HepG2 (cell line): Measurements from ENCODE around the gene NALCN.

Experiments used
- CBX2 ChIP-seq, 2 experiments: fragments of 200-600 bp in 1 of 2; sonication (generic); formaldehyde crosslinking in 1 of 2; IDR thresholded peaks; 2 replicates each; pipeline versions ENCODE4 v1.7.0 to v1.8.1; 2018 to 2022; ENCODE audit warnings: low read depth in 2 of 2, low read length in 1 of 2, mild to moderate bottlenecking in 1 of 2, missing genetic modification reagents in 1 of 2
- EP300 ChIP-seq, 3 experiments: sonication (generic) in 1 of 3; formaldehyde crosslinking in 1 of 3; IDR thresholded peaks; 2 replicates each; pipeline versions ENCODE4 v1.5.1 to v1.6.1; 2011 to 2020; ENCODE audit warnings: low read depth in 2 of 3, low read length in 2 of 3, borderline replicate concordance in 1 of 3, improper control_type of control experiment in 1 of 3, mild to moderate bottlenecking in 1 of 3, missing genetic modification reagents in 1 of 3, moderate library complexity in 1 of 3
- FOXK2 ChIP-seq: fragments of 450-650 bp; IDR thresholded peaks from 2 replicates; pipeline ENCODE4 v1.6.1; 2016
- NFYC ChIP-seq: IDR thresholded peaks from 2 replicates; pipeline ENCODE4 v1.6.1; 2016; ENCODE audit warnings: missing genetic modification reagents, missing compliant biosample characterization
- POLR2A ChIP-seq, 2 experiments: IDR thresholded peaks; 2 replicates each; pipeline ENCODE4 v1.6.1; 2011; ENCODE audit warnings: low read depth in 2 of 2, low read length in 2 of 2, mild to moderate bottlenecking in 1 of 2, moderate library complexity in 1 of 2; ENCODE audit not compliant: insufficient read depth in 1 of 2
- ZNF331 ChIP-seq: sonication (generic); formaldehyde crosslinking; IDR thresholded peaks from 2 replicates; pipeline ENCODE4 v1.4.0; 2020; ENCODE audit warnings: missing genetic modification reagents
- ZNF383 ChIP-seq: sonication (generic); formaldehyde crosslinking; IDR thresholded peaks from 2 replicates; pipeline ENCODE4 v1.4.0; 2020; ENCODE audit warnings: missing genetic modification reagents, mild to moderate bottlenecking, borderline replicate concordance
- TF ChIP-seq, protein P1 (sequence below): sonication (generic); formaldehyde crosslinking; IDR thresholded peaks from 2 replicates; pipeline ENCODE4 v1.4.0; 2020; ENCODE audit warnings: missing genetic modification reagents

DNA sequence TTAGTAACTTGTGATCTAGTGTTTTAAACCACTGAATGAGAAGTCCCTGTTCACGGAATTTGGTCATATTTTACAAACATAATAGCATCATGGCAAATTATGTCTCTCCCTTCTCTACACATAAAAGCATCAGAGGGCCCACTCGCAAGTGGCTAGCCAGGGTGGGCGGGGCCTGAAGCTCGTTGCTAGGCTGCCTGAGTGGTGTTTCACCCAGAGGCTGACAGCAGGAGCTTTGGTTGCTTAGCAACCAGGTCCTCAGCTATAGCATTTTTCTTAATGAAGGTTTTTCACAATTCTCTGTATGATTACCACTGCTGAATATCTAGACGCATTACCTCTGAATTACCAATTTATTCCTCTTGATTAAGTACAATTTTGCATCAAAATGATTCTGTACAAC lies 126.5 kb downstream of the NALCN start:
- TF ChIP-seq EP300 (IDR thresholded peaks at IDR 0.05; ENCODE audit: low read depth in 2 of 2, low read length in 2 of 2) (no peak), EP300 (CRISPR knock-in tag; IDR thresholded peaks at IDR 0.05; ENCODE audit: borderline replicate concordance) (no peak), ZNF331 (CRISPR knock-in tag) (no peak), ZNF383 (no peak), POLR2A (IDR thresholded peaks at IDR 0.05; ENCODE audit: insufficient read depth in 1 of 2, low read depth in 2 of 2, low read length in 2 of 2) (no peak), CBX2 (IDR thresholded peaks at IDR 0.05; ENCODE audit: low read depth, low read length) (no peak), CBX2 (CRISPR knock-in tag; IDR thresholded peaks at IDR 0.05; ENCODE audit: low read depth) (no peak), FOXK2 (no peak), NFYC (CRISPR knock-in tag) (no peak)
- TF ChIP-seq, protein P1, sequence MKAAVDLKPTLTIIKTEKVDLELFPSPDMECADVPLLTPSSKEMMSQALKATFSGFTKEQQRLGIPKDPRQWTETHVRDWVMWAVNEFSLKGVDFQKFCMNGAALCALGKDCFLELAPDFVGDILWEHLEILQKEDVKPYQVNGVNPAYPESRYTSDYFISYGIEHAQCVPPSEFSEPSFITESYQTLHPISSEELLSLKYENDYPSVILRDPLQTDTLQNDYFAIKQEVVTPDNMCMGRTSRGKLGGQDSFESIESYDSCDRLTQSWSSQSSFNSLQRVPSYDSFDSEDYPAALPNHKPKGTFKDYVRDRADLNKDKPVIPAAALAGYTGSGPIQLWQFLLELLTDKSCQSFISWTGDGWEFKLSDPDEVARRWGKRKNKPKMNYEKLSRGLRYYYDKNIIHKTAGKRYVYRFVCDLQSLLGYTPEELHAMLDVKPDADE (CRISPR knock-in tag), result no peak
